Chondrocyte (in vitro differentiated cells): ENCODE results near the gene RSPH6A. TPM values are rescaled to one million over a fixed set of nuclear protein-coding genes. Genes with fewer than 3 reads are reported as not detected.

Experiments used
- DNase-seq: peaks from one replicate; pipeline ENCODE4 v3.0.0; 2021; ENCODE audit warnings: mixed read lengths, low spot score
- H3K27ac Mint-ChIP-seq: one replicate; pipeline ENCODE4 v1.8.0; 2021; ENCODE audit warnings: mild to moderate bottlenecking, moderate library complexity, mixed read lengths; ENCODE audit not compliant: unreplicated experiment
- H3K27me3 Mint-ChIP-seq: 2 replicates; pipeline ENCODE4 v1.8.0; 2021; ENCODE audit warnings: low read depth, mixed read lengths
- H3K36me3 Mint-ChIP-seq: 2 replicates; pipeline ENCODE4 v1.8.0; 2021; ENCODE audit warnings: low read depth, mixed read lengths
- H3K4me1 Mint-ChIP-seq: 2 replicates; pipeline ENCODE4 v1.8.0; 2021; ENCODE audit warnings: low read depth, mild to moderate bottlenecking, mixed read lengths
- H3K4me3 Mint-ChIP-seq: one replicate; pipeline ENCODE4 v1.8.0; 2021; ENCODE audit warnings: mild to moderate bottlenecking, moderate library complexity, mixed read lengths; ENCODE audit not compliant: unreplicated experiment
- H3K9me3 Mint-ChIP-seq: 2 replicates; pipeline ENCODE4 v1.8.0; 2021; ENCODE audit warnings: low read depth, mixed read lengths
- total RNA-seq: library from RNA; stranded (reverse); gene quantifications from 3 replicates; pipeline ENCODE4 v1.2.1, GENCODE V29; 2021
- TF ChIP-seq, protein P1 (sequence below): fragments of 200-600 bp; sonication (generic); IDR thresholded peaks from 2 replicates; pipeline ENCODE4 v1.5.0; 2021; ENCODE audit warnings: antibody characterized with exemption, mild to moderate bottlenecking, moderate library complexity

Gene RSPH6A
- total RNA-seq, 1 donor from 2014 or later: 0.15 TPM

DNA sequence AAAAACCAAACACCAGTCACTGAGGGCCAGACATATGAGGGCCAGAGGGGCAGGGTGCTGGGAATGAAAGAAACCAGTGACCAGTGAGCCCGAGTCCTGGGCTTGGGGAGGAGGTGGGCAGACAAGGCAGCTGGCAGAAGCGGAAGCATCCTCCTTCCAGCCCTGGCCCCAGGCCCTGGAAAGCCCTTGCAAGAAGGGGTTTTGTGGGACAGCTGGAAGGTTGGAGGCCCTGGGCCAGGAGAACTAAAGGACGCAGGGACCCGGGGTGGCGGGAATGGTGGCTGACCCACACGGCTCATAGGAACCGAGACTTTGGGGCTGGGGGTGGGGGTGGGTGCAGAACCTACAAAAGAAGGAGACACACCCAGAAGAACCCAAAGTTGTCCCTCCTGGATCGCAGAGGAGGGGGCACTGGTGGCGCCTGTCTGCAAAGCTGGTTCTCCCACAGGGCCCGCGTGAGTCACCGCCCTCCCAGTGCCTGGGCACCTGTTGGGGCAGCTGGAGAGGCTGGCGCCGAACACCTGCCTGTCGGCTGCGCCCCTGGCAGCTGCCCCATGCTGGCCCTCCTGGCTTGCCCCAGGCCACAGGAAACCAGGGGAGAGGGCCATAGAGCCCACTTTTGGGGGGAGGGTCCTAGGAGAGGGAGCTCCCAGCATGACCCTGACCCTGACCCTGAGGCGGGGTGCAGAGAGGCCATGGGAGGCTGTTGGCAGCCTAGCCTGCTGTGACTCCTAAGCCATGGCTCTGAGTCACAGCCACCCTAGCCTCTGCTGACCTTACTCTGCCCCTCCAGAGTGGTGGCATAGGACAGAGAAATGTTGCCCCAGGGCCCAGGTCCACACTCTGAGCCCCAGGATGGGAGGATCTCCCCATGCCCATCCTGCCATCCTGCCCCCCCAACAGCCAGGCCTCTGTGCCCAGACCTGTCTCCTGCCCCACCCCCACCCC is 33.6 kb downstream of the RSPH6A start:
- Mint-ChIP-seq H3K4me1 (peaks cover 47% of the 10 kb centered on the region), H3K4me3 (peak overlapping the region; percentile 88), H3K9me3 (no peaks in the 10 kb centered on the region), H3K27me3 (no peaks in the 10 kb centered on the region), H3K36me3 (peaks cover 26% of the 10 kb centered on the region), H3K27ac (peak overlapping the region; percentile 79)
- DNase-seq: no peak
- TF ChIP-seq, protein P1, sequence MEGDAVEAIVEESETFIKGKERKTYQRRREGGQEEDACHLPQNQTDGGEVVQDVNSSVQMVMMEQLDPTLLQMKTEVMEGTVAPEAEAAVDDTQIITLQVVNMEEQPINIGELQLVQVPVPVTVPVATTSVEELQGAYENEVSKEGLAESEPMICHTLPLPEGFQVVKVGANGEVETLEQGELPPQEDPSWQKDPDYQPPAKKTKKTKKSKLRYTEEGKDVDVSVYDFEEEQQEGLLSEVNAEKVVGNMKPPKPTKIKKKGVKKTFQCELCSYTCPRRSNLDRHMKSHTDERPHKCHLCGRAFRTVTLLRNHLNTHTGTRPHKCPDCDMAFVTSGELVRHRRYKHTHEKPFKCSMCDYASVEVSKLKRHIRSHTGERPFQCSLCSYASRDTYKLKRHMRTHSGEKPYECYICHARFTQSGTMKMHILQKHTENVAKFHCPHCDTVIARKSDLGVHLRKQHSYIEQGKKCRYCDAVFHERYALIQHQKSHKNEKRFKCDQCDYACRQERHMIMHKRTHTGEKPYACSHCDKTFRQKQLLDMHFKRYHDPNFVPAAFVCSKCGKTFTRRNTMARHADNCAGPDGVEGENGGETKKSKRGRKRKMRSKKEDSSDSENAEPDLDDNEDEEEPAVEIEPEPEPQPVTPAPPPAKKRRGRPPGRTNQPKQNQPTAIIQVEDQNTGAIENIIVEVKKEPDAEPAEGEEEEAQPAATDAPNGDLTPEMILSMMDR: no peak

GRCh38 chr19:45780448-45781213 is 34.5 kb downstream of the RSPH6A start:
- Mint-ChIP-seq H3K27me3 (no peaks in the 10 kb centered on the region), H3K9me3 (no peaks in the 10 kb centered on the region), H3K4me1 (peaks cover 47% of the 10 kb centered on the region), H3K36me3 (peaks cover 23% of the 10 kb centered on the region), H3K4me3 (peak overlapping the region; percentile 88), H3K27ac (peak overlapping the region; percentile 79)
- TF ChIP-seq, protein P1: no peak
- no peak for DNase-seq

DNA sequence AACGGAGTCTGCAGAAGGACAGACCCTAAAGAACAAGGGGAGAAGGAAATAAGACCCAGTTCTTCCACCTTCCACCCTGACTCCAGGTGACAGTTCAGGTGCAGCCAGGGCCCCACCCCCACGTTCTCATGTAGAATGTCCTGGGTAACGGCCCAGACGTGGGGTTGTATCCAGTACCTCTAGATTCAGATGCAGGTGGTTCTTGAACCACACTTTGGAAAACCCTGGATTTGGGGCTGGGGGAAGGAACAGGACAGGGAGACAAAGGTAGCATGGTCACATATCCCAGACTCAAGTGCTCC is 35.0 kb downstream of the RSPH6A start:
- Mint-ChIP-seq H3K4me1 (peaks cover 47% of the 10 kb centered on the region), H3K4me3 (peak overlapping the region; percentile 88), H3K27me3 (no peaks in the 10 kb centered on the region)

GRCh38 chr19:45779231-45780145 is 35.6 kb downstream of the RSPH6A start:
- Mint-ChIP-seq H3K4me3 (peak overlapping the region; percentile 88), H3K4me1 (peaks cover 43% of the 10 kb centered on the region), H3K27me3 (no peaks in the 10 kb centered on the region), H3K36me3 (peaks cover 25% of the 10 kb centered on the region), H3K9me3 (no peaks in the 10 kb centered on the region), H3K27ac (peak overlapping the region; percentile 65)
- TF ChIP-seq, protein P1: peak; percentile 53
- no peak for DNase-seq

More for the DNA sequence above, 35.0 kb downstream of the RSPH6A start:
- Mint-ChIP-seq H3K9me3 (no peaks in the 10 kb centered on the region), H3K36me3 (peaks cover 23% of the 10 kb centered on the region), H3K27ac (no peak overlapping the region)
- TF ChIP-seq, protein P1: no peak
- DNase-seq: no peak
